HepG2 (cell line): ENCODE results near the gene SGCB. TPM values are rescaled to one million over a fixed set of nuclear protein-coding genes. Genes with fewer than 3 reads are reported as not detected.

Source experiments
- CREM ChIP-seq, 2 experiments: sonication (generic) in 1 of 2; formaldehyde crosslinking in 1 of 2; IDR thresholded peaks; 2 replicates each; pipeline versions ENCODE4 v1.4.0 to v1.6.1; 2016 to 2020; ENCODE audit warnings: antibody characterized with exemption in 1 of 2, mild to moderate bottlenecking in 1 of 2, missing genetic modification reagents in 1 of 2
- DNMT3B ChIP-seq: conservative IDR thresholded peaks from 2 replicates; pipeline ENCODE4 v1.6.1; 2016; ENCODE audit warnings: missing biosample characterization, control low read depth
- ELF3 ChIP-seq: IDR thresholded peaks from 2 replicates; pipeline ENCODE4 v1.6.1; 2016; ENCODE audit warnings: missing genetic modification reagents, missing compliant biosample characterization
- ELF4 ChIP-seq: sonication (generic); formaldehyde crosslinking; IDR thresholded peaks from 2 replicates; pipeline ENCODE4 v1.5.0; 2020; ENCODE audit warnings: missing genetic modification reagents, mild to moderate bottlenecking, moderate library complexity, borderline replicate concordance
- GATAD1 ChIP-seq: IDR thresholded peaks from 2 replicates; pipeline ENCODE4 v1.6.1; 2016; ENCODE audit warnings: missing genetic modification reagents, missing compliant biosample characterization
- GTF2F1 ChIP-seq: fragments of 150-350 bp; IDR thresholded peaks from 2 replicates; pipeline ENCODE4 v1.6.1; 2014; ENCODE audit warnings: low read length
- NFE2L2 ChIP-seq: fragments of 150-350 bp; IDR thresholded peaks from 2 replicates; pipeline ENCODE4 v1.6.1; 2014; ENCODE audit warnings: low read length
- SIN3A ChIP-seq: IDR thresholded peaks from 2 replicates; pipeline ENCODE4 v1.6.1; 2011; ENCODE audit warnings: low read depth, mild to moderate bottlenecking, control low read depth, low read length, borderline replicate concordance
- ZBTB8A ChIP-seq: sonication (generic); formaldehyde crosslinking; IDR thresholded peaks from 2 replicates; pipeline ENCODE4 v1.4.0; 2020; ENCODE audit warnings: mild to moderate bottlenecking, low read depth, missing genetic modification reagents, borderline replicate concordance
- ZNF329 ChIP-seq: sonication (generic); formaldehyde crosslinking; IDR thresholded peaks from 2 replicates; pipeline ENCODE4 v1.9.0; 2021; ENCODE audit warnings: low read depth, mild to moderate bottlenecking, missing genetic modification reagents
- ZNF33B ChIP-seq: sonication (generic); formaldehyde crosslinking; IDR thresholded peaks from 2 replicates; pipeline ENCODE4 v1.5.1; 2020; ENCODE audit warnings: mild to moderate bottlenecking, missing genetic modification reagents
- ZNF567 ChIP-seq: sonication (generic); formaldehyde crosslinking; IDR thresholded peaks from 2 replicates; pipeline ENCODE4 v1.8.1; 2023; ENCODE audit warnings: mild to moderate bottlenecking, missing genetic modification reagents, borderline replicate concordance
- ZSCAN20 ChIP-seq: sonication (generic); formaldehyde crosslinking; IDR thresholded peaks from 2 replicates; pipeline ENCODE4 v1.4.0; 2020; ENCODE audit warnings: missing genetic modification reagents, mild to moderate bottlenecking, borderline replicate concordance
- polyA plus RNA-seq, 8 experiments: library from polyadenylated mRNA; depleted of rRNA in 3 of 8; stranded (reverse) in 7 of 8; unstranded in 1 of 8; fragments of >200 nt; fragmentation: Illumina TruSeq in 4 of 8; extraction: Trizol in 4 of 8; gene quantifications; 2 replicates each; pipeline versions ENCODE4 v1.2.1 to v1.2.3, GENCODE V29; 2011 to 2016; ENCODE audit warnings: low read depth in 4 of 8, missing spikeins in 1 of 8, mixed read lengths in 1 of 8; ENCODE audit not compliant: insufficient read depth in 1 of 8
- total RNA-seq, 5 experiments: library from RNA; depleted of rRNA; stranded (reverse); fragments of >200 nt; fragmentation: Illumina TruSeq; extraction: Trizol; gene quantifications; 2 replicates each; pipeline ENCODE4 v1.2.3, GENCODE V29; 2016; ENCODE audit warnings: low read depth in 1 of 5
- TF ChIP-seq, protein P1 (sequence below): sonication (generic); formaldehyde crosslinking; IDR thresholded peaks from 2 replicates; pipeline ENCODE4 v1.4.0; 2020; ENCODE audit warnings: missing genetic modification reagents, borderline replicate concordance
- TF ChIP-seq, protein P2 (sequence below): sonication (generic); formaldehyde crosslinking; IDR thresholded peaks from 2 replicates; pipeline ENCODE4 v1.5.1; 2020; ENCODE audit warnings: mild to moderate bottlenecking, missing genetic modification reagents, moderate library complexity
- TF ChIP-seq, protein P3 (sequence below): IDR thresholded peaks from 2 replicates; pipeline ENCODE4 v1.6.1; 2016; ENCODE audit warnings: low read depth
- TF ChIP-seq, protein P4 (sequence below): sonication (generic); formaldehyde crosslinking; IDR thresholded peaks from 2 replicates; pipeline ENCODE4 v1.4.0; 2020; ENCODE audit warnings: mild to moderate bottlenecking, missing genetic modification reagents

Gene SGCB
- total and polyA plus RNA-seq, 2 of the 13 experiments (the other 11 are each of a cell fraction or from before 2014, with no cell fraction given), result 2.2 to 4.8 TPM

DNA sequence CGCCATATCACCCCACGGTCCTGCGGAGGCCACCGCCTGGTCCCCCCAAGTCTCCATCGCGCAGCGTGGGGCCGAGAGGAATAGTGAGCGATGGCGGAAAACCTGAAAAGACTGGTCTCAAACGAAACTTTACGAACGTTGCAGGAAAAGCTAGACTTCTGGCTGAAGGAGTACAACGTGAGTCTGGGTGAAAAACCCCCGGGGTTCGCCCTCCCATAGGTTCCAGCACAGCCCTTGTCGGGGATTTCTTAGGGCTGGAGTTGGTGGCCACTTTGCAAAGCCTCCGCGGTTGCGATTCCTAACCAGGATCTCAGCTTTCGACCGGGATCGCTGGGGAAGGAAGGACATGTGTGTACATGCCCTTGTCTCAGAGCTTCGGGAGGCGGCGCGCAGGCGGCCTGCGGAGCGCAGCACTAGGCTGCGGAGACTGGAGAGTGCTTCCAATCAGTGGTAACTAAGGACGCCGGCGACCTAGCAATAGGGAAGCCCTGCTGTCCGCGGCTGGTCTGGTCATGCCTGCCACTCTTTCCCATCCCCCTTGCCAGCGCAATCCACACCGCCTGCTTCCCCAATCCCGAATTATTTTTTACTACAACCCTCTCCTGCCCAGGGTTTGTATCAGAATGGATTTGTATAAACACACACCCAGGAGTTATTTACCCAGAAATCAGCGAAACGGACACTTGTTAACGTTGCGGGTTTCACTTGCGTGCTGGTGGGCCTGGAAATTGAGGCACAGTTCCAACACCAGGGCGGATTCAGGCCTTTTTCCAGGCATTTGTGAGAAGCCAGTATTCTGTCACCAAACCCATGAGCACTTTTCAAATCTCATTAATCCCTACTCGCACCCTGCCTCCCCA lies 13.7 kb upstream of the SGCB start (continued):
- TF ChIP-seq, protein P1, sequence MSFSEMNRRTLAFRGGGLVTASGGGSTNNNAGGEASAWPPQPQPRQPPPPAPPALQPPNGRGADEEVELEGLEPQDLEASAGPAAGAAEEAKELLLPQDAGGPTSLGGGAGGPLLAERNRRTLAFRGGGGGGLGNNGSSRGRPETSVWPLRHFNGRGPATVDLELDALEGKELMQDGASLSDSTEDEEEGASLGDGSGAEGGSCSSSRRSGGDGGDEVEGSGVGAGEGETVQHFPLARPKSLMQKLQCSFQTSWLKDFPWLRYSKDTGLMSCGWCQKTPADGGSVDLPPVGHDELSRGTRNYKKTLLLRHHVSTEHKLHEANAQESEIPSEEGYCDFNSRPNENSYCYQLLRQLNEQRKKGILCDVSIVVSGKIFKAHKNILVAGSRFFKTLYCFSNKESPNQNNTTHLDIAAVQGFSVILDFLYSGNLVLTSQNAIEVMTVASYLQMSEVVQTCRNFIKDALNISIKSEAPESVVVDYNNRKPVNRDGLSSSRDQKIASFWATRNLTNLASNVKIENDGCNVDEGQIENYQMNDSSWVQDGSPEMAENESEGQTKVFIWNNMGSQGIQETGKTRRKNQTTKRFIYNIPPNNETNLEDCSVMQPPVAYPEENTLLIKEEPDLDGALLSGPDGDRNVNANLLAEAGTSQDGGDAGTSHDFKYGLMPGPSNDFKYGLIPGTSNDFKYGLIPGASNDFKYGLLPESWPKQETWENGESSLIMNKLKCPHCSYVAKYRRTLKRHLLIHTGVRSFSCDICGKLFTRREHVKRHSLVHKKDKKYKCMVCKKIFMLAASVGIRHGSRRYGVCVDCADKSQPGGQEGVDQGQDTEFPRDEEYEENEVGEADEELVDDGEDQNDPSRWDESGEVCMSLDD, result no peak; the same call in 1 of the 2 replicates
- TF ChIP-seq ZNF329 (no peak), ELF3 (CRISPR knock-in tag) (0 out of 2 replicates have a peak, but pooled peaks have one; percentile 14), NFE2L2 (no peak), DNMT3B (no peak), ZNF33B (CRISPR knock-in tag) (peak; percentile 25; the same call in 1 of the 2 replicates), ZSCAN20 (no peak), GATAD1 (CRISPR knock-in tag) (no peak), ZNF567 (CRISPR knock-in tag) (no peak), CREM (IDR thresholded peaks at IDR 0.05) (no peak; the same call in 1 of the 2 replicates), CREM (CRISPR knock-in tag; IDR thresholded peaks at IDR 0.05) (no peak), GTF2F1 (no peak), ZBTB8A (CRISPR knock-in tag) (no peak), SIN3A (peak; percentile 98), ELF4 (CRISPR knock-in tag) (no peak)
- TF ChIP-seq, protein P2, sequence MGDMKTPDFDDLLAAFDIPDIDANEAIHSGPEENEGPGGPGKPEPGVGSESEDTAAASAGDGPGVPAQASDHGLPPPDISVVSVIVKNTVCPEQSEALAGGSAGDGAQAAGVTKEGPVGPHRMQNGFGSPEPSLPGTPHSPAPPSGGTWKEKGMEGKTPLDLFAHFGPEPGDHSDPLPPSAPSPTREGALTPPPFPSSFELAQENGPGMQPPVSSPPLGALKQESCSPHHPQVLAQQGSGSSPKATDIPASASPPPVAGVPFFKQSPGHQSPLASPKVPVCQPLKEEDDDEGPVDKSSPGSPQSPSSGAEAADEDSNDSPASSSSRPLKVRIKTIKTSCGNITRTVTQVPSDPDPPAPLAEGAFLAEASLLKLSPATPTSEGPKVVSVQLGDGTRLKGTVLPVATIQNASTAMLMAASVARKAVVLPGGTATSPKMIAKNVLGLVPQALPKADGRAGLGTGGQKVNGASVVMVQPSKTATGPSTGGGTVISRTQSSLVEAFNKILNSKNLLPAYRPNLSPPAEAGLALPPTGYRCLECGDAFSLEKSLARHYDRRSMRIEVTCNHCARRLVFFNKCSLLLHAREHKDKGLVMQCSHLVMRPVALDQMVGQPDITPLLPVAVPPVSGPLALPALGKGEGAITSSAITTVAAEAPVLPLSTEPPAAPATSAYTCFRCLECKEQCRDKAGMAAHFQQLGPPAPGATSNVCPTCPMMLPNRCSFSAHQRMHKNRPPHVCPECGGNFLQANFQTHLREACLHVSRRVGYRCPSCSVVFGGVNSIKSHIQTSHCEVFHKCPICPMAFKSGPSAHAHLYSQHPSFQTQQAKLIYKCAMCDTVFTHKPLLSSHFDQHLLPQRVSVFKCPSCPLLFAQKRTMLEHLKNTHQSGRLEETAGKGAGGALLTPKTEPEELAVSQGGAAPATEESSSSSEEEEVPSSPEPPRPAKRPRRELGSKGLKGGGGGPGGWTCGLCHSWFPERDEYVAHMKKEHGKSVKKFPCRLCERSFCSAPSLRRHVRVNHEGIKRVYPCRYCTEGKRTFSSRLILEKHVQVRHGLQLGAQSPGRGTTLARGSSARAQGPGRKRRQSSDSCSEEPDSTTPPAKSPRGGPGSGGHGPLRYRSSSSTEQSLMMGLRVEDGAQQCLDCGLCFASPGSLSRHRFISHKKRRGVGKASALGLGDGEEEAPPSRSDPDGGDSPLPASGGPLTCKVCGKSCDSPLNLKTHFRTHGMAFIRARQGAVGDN (CRISPR knock-in tag), result peak; percentile 74
- TF ChIP-seq, protein P3, sequence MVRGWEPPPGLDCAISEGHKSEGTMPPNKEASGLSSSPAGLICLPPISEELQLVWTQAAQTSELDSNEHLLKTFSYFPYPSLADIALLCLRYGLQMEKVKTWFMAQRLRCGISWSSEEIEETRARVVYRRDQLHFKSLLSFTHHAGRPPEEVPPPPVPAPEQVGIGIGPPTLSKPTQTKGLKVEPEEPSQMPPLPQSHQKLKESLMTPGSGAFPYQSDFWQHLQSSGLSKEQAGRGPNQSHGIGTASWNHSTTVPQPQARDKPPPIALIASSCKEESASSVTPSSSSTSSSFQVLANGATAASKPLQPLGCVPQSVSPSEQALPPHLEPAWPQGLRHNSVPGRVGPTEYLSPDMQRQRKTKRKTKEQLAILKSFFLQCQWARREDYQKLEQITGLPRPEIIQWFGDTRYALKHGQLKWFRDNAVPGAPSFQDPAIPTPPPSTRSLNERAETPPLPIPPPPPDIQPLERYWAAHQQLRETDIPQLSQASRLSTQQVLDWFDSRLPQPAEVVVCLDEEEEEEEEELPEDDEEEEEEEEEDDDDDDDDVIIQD (CRISPR knock-in tag), result no peak
- TF ChIP-seq, protein P4, sequence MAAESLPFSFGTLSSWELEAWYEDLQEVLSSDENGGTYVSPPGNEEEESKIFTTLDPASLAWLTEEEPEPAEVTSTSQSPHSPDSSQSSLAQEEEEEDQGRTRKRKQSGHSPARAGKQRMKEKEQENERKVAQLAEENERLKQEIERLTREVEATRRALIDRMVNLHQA (CRISPR knock-in tag), result no peak
